Adrenal gland (tissue), 5 donors: ENCODE measurements around the gene ATP8B3.

ENCODE experiments used
- CTCF ChIP-seq, 6 experiments: fragments of 450-650 bp in 4 of 6; fragments of 200-600 bp in 2 of 6; sonication (generic) in 1 of 6; IDR thresholded peaks; 1 replicate in 5 of 6; 2 replicates in 1 of 6; pipeline versions ENCODE4 v1.5.1 to v1.8.0; 2016 to 2021; ENCODE audit warnings: antibody characterized with exemption in 6 of 6, mild to moderate bottlenecking in 2 of 6, moderate library complexity in 1 of 6
- POLR2A ChIP-seq, 2 donors: fragments of 450-650 bp; IDR thresholded peaks; one replicate each; pipeline ENCODE4 v1.6.1; 2017; ENCODE audit warnings: antibody characterized with exemption in 2 of 2, mild to moderate bottlenecking in 2 of 2, moderate library complexity in 1 of 2
- donor health status: DM: no; HTN: no; CAD: no.

- no peak for TF ChIP-seq CTCF (IDR thresholded peaks at IDR 0.05)
- TF ChIP-seq POLR2A (IDR thresholded peaks at IDR 0.05) = peak in 1 of 2 donors; percentile 25
These were observed 15.6 kb upstream of the ATP8B3 start for GRCh38 chr19:1827566-1828278.
